Measurements from ENCODE around the gene BICD1. TPM values are rescaled to one million over a fixed set of nuclear protein-coding genes. Genes with fewer than 3 reads are reported as not detected.

Gene BICD1
- total and polyA plus RNA-seq, 2 donors (not counting 1 experiment from before 2014, with no cell fraction given): 15.2 to 93.5 TPM

DNA sequence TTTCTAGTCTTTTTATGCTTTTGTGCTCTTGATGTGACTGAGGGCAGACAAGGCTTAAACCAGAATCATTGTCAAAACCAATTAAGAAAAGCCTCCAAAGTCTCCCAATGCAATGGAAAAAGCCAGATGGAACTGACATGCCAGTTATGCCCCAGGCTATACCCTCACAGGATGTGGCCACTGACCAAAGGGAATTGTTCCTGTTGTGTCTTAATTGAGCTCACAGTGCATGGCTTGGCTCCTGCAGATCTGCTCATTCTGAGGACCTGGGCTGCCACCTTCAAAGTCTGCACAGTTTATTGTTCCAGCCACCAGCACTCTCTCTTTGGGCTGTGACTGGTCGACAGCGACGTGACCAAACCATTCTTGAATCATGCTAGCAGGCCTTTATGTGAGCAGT lies 17.1 kb upstream of the BICD1 start:
- Histone ChIP-seq H3K4me1 (ENCODE audit: control insufficient read depth in 2 of 2, insufficient read depth in 2 of 2, low read length in 2 of 2) (no peaks in the 10 kb centered on the region), H3K27me3 (replicated peaks in 1 of 4; ENCODE audit: control extremely low read depth in 1 of 4, control insufficient read depth in 3 of 4, insufficient read depth in 4 of 4, low read length in 3 of 4) (no peaks in the 10 kb centered on the region), H3K27ac (ENCODE audit: low read length in 2 of 2) (no peak overlapping the region), H3K36me3 (replicated peaks in 1 of 2; ENCODE audit: control extremely low read depth in 1 of 2, control insufficient read depth in 1 of 2, extremely low read depth in 1 of 2, insufficient read depth in 2 of 2, low read length in 1 of 2) (no peaks in the 10 kb centered on the region), H3K9ac (ENCODE audit: low read length) (no peak overlapping the region), H3K4me2 (replicated peaks; ENCODE audit: low read depth, low read length, poor library complexity, severe bottlenecking) (no peak overlapping the region), H3K79me2 (ENCODE audit: control insufficient read depth, insufficient read depth, low read length) (no peaks in the 10 kb centered on the region), H2AFZ (ENCODE audit: insufficient read depth, low read depth, low read length, poor library complexity, severe bottlenecking) (no peak overlapping the region), H3K9me3 (ENCODE audit: control extremely low read depth in 1 of 3, control insufficient read depth in 2 of 3, insufficient read depth in 1 of 3, low read length in 2 of 3) (peaks cover 0 to 3% (median 0%) of the 10 kb centered on the region in 3 donors), H3K4me3 (ENCODE audit: control extremely low read depth in 1 of 5, extremely low read depth in 1 of 5, insufficient read depth in 1 of 5, low read depth in 2 of 5, low read length in 4 of 5) (no peak overlapping the region), H4K20me1 (ENCODE audit: control insufficient read depth, insufficient read depth, low read length, poor library complexity, severe bottlenecking) (no peaks in the 10 kb centered on the region)
- Mint-ChIP-seq H3K4me1 (peaks cover 3% of the 10 kb centered on the region), H3K4me3 (no peak overlapping the region), H3K27ac (no peak overlapping the region), H3K27me3 (no peaks in the 10 kb centered on the region), H3K9me3 (ENCODE audit: insufficient read depth) (peaks cover 3% of the 10 kb centered on the region)
- DNase-seq: no peak
- ChIA-PET CTCF (no interaction called here), POLR2A (no interaction called here)
- no CpG with 5 or more reads among the region's 3 CpGs for WGBS (ENCODE audit: insufficient coverage)
- intact Hi-C loops (cut with micrococcal nuclease): no loop called here
- no peak for ATAC-seq (ENCODE audit: low read depth)
- no peak for TF ChIP-seq EZH2 (IDR thresholded peaks at IDR 0.05; ENCODE audit: borderline replicate concordance, insufficient read depth, low read depth, low read length, poor library complexity, severe bottlenecking)
- TF ChIP-seq, protein P1, sequence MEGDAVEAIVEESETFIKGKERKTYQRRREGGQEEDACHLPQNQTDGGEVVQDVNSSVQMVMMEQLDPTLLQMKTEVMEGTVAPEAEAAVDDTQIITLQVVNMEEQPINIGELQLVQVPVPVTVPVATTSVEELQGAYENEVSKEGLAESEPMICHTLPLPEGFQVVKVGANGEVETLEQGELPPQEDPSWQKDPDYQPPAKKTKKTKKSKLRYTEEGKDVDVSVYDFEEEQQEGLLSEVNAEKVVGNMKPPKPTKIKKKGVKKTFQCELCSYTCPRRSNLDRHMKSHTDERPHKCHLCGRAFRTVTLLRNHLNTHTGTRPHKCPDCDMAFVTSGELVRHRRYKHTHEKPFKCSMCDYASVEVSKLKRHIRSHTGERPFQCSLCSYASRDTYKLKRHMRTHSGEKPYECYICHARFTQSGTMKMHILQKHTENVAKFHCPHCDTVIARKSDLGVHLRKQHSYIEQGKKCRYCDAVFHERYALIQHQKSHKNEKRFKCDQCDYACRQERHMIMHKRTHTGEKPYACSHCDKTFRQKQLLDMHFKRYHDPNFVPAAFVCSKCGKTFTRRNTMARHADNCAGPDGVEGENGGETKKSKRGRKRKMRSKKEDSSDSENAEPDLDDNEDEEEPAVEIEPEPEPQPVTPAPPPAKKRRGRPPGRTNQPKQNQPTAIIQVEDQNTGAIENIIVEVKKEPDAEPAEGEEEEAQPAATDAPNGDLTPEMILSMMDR (IDR thresholded peaks at IDR 0.05): no peak

DNA sequence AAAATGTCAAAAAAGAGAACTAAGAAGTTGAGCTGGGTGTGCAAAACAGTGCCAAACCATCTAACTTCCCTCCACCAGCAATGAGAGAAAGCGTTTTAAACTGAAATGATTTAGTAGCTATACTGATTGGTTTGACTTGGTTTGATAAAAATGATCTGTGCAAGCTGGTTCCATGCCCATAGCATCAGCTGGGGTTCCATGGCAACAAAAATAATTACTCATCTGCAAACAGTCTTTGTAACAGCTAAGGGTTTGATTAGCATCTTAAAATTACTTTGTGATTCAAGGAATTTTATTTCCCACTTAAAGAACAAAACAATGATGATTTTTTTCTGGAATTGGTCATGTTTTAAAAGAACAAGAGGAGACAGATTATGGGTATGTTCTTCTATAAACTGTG lies 15.0 kb upstream of the BICD1 start:
- H3K27ac ChIP-seq (ENCODE audit: low read length in 2 of 2): no peak overlapping the region
- ChIA-PET POLR2A (no interaction called here), CTCF (interaction anchor here (1.1 kb wide), 1 partner anchor 209 kb away, joined by 4 read pairs; no protein-coding TSS in a partner anchor)
- no peaks in the 10 kb centered on the region for H3K79me2 ChIP-seq (ENCODE audit: control insufficient read depth, insufficient read depth, low read length)
- no peak overlapping the region for H3K4me3 ChIP-seq (ENCODE audit: control extremely low read depth in 1 of 5, extremely low read depth in 1 of 5, insufficient read depth in 1 of 5, low read depth in 2 of 5, low read length in 4 of 5)
- Mint-ChIP-seq H3K4me3 (no peak overlapping the region), H3K27ac (no peak overlapping the region), H3K27me3 (no peaks in the 10 kb centered on the region), H3K9me3 (ENCODE audit: insufficient read depth) (peaks cover 3% of the 10 kb centered on the region), H3K4me1 (peaks cover 2% of the 10 kb centered on the region)
- no CpG with 5 or more reads among the region's 1 CpG for WGBS (ENCODE audit: insufficient coverage)
- intact Hi-C loops (cut with micrococcal nuclease): no loop called here
- H3K4me2 ChIP-seq (replicated peaks; ENCODE audit: low read depth, low read length, poor library complexity, severe bottlenecking): no peak overlapping the region
- H2AFZ ChIP-seq (ENCODE audit: insufficient read depth, low read depth, low read length, poor library complexity, severe bottlenecking): no peak overlapping the region
- peaks cover 0 to 3% (median 0%) of the 10 kb centered on the region in 3 donors for H3K9me3 ChIP-seq (ENCODE audit: control extremely low read depth in 1 of 3, control insufficient read depth in 2 of 3, insufficient read depth in 1 of 3, low read length in 2 of 3)
- H3K27me3 ChIP-seq (replicated peaks in 1 of 4; ENCODE audit: control extremely low read depth in 1 of 4, control insufficient read depth in 3 of 4, insufficient read depth in 4 of 4, low read length in 3 of 4): no peaks in the 10 kb centered on the region
- no peak for TF ChIP-seq EZH2 (IDR thresholded peaks at IDR 0.05; ENCODE audit: borderline replicate concordance, insufficient read depth, low read depth, low read length, poor library complexity, severe bottlenecking)
- no peak for ATAC-seq (ENCODE audit: low read depth)
- H4K20me1 ChIP-seq (ENCODE audit: control insufficient read depth, insufficient read depth, low read length, poor library complexity, severe bottlenecking): no peaks in the 10 kb centered on the region
- no peak overlapping the region for H3K9ac ChIP-seq (ENCODE audit: low read length)
- no peaks in the 10 kb centered on the region for H3K4me1 ChIP-seq (ENCODE audit: control insufficient read depth in 2 of 2, insufficient read depth in 2 of 2, low read length in 2 of 2)
- DNase-seq: no peak
- H3K36me3 ChIP-seq (replicated peaks in 1 of 2; ENCODE audit: control extremely low read depth in 1 of 2, control insufficient read depth in 1 of 2, extremely low read depth in 1 of 2, insufficient read depth in 2 of 2, low read length in 1 of 2): no peaks in the 10 kb centered on the region
